H1 (cell line): ENCODE data around the gene DPY30. TPM values are rescaled to one million over a fixed set of nuclear protein-coding genes. Genes with fewer than 3 reads are reported as not detected.

ENCODE experiments used
- CTCF ChIA-PET: fragments of 300-600 bp; sonication (Branson Sonifier 250); formaldehyde crosslinking; loops from one replicate; lab custom pipeline; 2021; ENCODE audit not compliant: partially characterized antibody; lab: Charles Lee
- POLR2A ChIA-PET: fragments of 300-600 bp; sonication (Branson Sonifier 250); formaldehyde crosslinking; loops from one replicate; lab custom pipeline; 2021; ENCODE audit warnings: inconsistent platforms; ENCODE audit not compliant: partially characterized antibody; lab: Charles Lee
- DNase-seq, 2 experiments: peaks; one replicate each; pipeline versions ENCODE4 v3.0.0 to v3.0.0-alpha.2; 2010 to 2022; ENCODE audit warnings: low spot score in 2 of 2, low read depth in 1 of 2, mixed read lengths in 1 of 2
- FAIRE-seq: peaks from 2 replicates; lab custom pipeline; 2011; peaks lifted over from hg19 to GRCh38; lab: Jason Lieb, UNC
- H2AFZ ChIP-seq: 2 replicates; pipeline ENCODE4 v1.8.1; 2012; ENCODE audit warnings: low read length, inconsistent platforms
- H2AK5ac ChIP-seq: 2 replicates; pipeline ENCODE4 v1.6.1; 2013; ENCODE audit warnings: low read depth, low read length
- H2BK120ac ChIP-seq: replicated peaks from 2 replicates; pipeline ENCODE3; 2013; ENCODE audit warnings: low read depth, low read length, inconsistent platforms
- H2BK12ac ChIP-seq: 2 replicates; pipeline ENCODE4 v1.6.1; 2013; ENCODE audit warnings: low read depth, low read length
- H2BK15ac ChIP-seq: 2 replicates; pipeline ENCODE4 v1.6.1; 2013; ENCODE audit warnings: low read length
- H2BK20ac ChIP-seq: 2 replicates; pipeline ENCODE4 v1.6.1; 2013; ENCODE audit warnings: low read length
- H2BK5ac ChIP-seq: 2 replicates; pipeline ENCODE4 v1.6.1; 2013; ENCODE audit warnings: low read depth, low read length
- H3K14ac ChIP-seq: 2 replicates; pipeline ENCODE4 v1.6.1; 2013; ENCODE audit warnings: inconsistent platforms; ENCODE audit not compliant: insufficient read length
- H3K18ac ChIP-seq: 2 replicates; pipeline ENCODE4 v1.6.1; 2013; ENCODE audit warnings: low read length; ENCODE audit errors: extremely low read depth
- H3K23ac ChIP-seq: 2 replicates; pipeline ENCODE4 v1.6.1; 2013; ENCODE audit warnings: inconsistent platforms; ENCODE audit not compliant: insufficient read length
- H3K23me2 ChIP-seq: 2 replicates; pipeline ENCODE4 v1.6.1; 2013; ENCODE audit warnings: low read depth, low read length
- H3K27ac ChIP-seq: 2 replicates; pipeline ENCODE4 v1.6.1; 2011; ENCODE audit warnings: low read depth, low read length, inconsistent platforms
- H3K27me3 ChIP-seq, 4 experiments: replicated peaks in 1 of 4; 1 replicate in 1 of 4; 2 replicates in 3 of 4; pipeline versions ENCODE4 v1.6.1 to v1.8.1; 2011 to 2013; ENCODE audit warnings: low read length in 3 of 4, mild to moderate bottlenecking in 3 of 4, inconsistent platforms in 2 of 4, mixed read lengths in 2 of 4, moderate library complexity in 1 of 4; ENCODE audit not compliant: control insufficient read depth in 3 of 4, insufficient read depth in 3 of 4; ENCODE audit errors: extremely low read depth in 1 of 4
- H3K36me3 ChIP-seq, 4 experiments: 2 replicates each; pipeline versions ENCODE4 v1.6.1 to v1.8.1; 2011 to 2013; ENCODE audit warnings: mild to moderate bottlenecking in 4 of 4, low read length in 3 of 4, moderate library complexity in 2 of 4, control low read depth in 1 of 4, inconsistent platforms in 1 of 4; ENCODE audit not compliant: insufficient read depth in 4 of 4, control insufficient read depth in 2 of 4
- H3K4ac ChIP-seq: replicated peaks from 2 replicates; pipeline ENCODE3; 2013; ENCODE audit warnings: low read length, low read depth, mixed read lengths, inconsistent platforms; ENCODE audit not compliant: insufficient read length
- H3K4me1 ChIP-seq, 4 experiments: replicated peaks in 1 of 4; 1 replicate in 1 of 4; 2 replicates in 3 of 4; pipeline versions ENCODE4 v1.6.1 to v1.8.1; 2011 to 2013; ENCODE audit warnings: low read length in 3 of 4, inconsistent platforms in 2 of 4, mixed read lengths in 1 of 4; ENCODE audit not compliant: insufficient read depth in 4 of 4, control insufficient read depth in 3 of 4
- H3K4me2 ChIP-seq, 2 experiments: 2 replicates each; pipeline versions ENCODE4 v1.6.1 to v1.8.1; 2011 to 2013; ENCODE audit warnings: low read depth in 2 of 2, low read length in 2 of 2, control low read depth in 1 of 2, inconsistent platforms in 1 of 2, mild to moderate bottlenecking in 1 of 2; ENCODE audit not compliant: insufficient read depth in 1 of 2
- H3K4me3 ChIP-seq, 4 experiments: fragments of 200-600, 300-600 bp in 1 of 4; sonication (generic), shearing (Covaris generic), sonication (Bioruptor Twin) in 1 of 4; 2 replicates each; pipeline versions ENCODE4 v1.5.1 to v1.8.1; 2011 to 2016; ENCODE audit warnings: low read length in 4 of 4, low read depth in 3 of 4, control low read depth in 2 of 4, inconsistent platforms in 2 of 4, mild to moderate bottlenecking in 2 of 4, mixed read lengths in 1 of 4, moderate library complexity in 1 of 4; ENCODE audit not compliant: insufficient read depth in 2 of 4; ENCODE audit errors: extremely low read depth in 1 of 4
- H3K56ac ChIP-seq: replicated peaks from 2 replicates; pipeline ENCODE3; 2013; ENCODE audit warnings: low read depth, mild to moderate bottlenecking, mixed read lengths, low read length, inconsistent platforms; ENCODE audit not compliant: insufficient read length
- H3K79me1 ChIP-seq: 2 replicates; pipeline ENCODE4 v1.6.1; 2013; ENCODE audit warnings: low read depth, low read length, control low read depth
- H3K79me2 ChIP-seq, 2 experiments: 2 replicates each; pipeline versions ENCODE4 v1.6.1 to v1.8.1; 2012 to 2013; ENCODE audit warnings: low read length in 2 of 2, mild to moderate bottlenecking in 2 of 2, inconsistent platforms in 1 of 2; ENCODE audit not compliant: insufficient read depth in 2 of 2, control insufficient read depth in 1 of 2
- H3K9ac ChIP-seq, 4 experiments: replicated peaks in 1 of 4; 1 replicate in 1 of 4; 2 replicates in 3 of 4; pipeline versions ENCODE4 v1.6.1 to v1.8.1; 2011 to 2013; ENCODE audit warnings: low read depth in 3 of 4, low read length in 3 of 4, control low read depth in 2 of 4, mild to moderate bottlenecking in 2 of 4, moderate library complexity in 2 of 4, inconsistent platforms in 1 of 4; ENCODE audit errors: extremely low read depth in 1 of 4
- H3K9me3 ChIP-seq, 2 experiments: 2 replicates each; pipeline versions ENCODE4 v1.6.1 to v1.8.1; 2012 to 2013; ENCODE audit warnings: mild to moderate bottlenecking in 2 of 2, moderate library complexity in 2 of 2, control low read depth in 1 of 2, inconsistent platforms in 1 of 2, low read depth in 1 of 2, low read length in 1 of 2, mixed read lengths in 1 of 2; ENCODE audit not compliant: insufficient read depth in 2 of 2
- H4K20me1 ChIP-seq, 2 experiments: replicated peaks in 1 of 2; 2 replicates each; pipeline versions ENCODE3 to v1.8.1; 2011 to 2013; ENCODE audit warnings: inconsistent platforms in 2 of 2, low read length in 2 of 2, mild to moderate bottlenecking in 1 of 2; ENCODE audit not compliant: insufficient read depth in 2 of 2, control insufficient read depth in 1 of 2
- H4K5ac ChIP-seq: 2 replicates; pipeline ENCODE4 v1.6.1; 2013; ENCODE audit warnings: low read length, low read depth, mixed read lengths, inconsistent platforms; ENCODE audit not compliant: insufficient read length
- H4K8ac ChIP-seq: 2 replicates; pipeline ENCODE4 v1.8.0; 2013; ENCODE audit warnings: mild to moderate bottlenecking, moderate library complexity, low read length, inconsistent platforms; ENCODE audit not compliant: insufficient read depth; ENCODE audit errors: extremely low read depth
- H4K91ac ChIP-seq: replicated peaks from 2 replicates; pipeline ENCODE3; 2013; ENCODE audit warnings: low read length, mixed read lengths, inconsistent platforms; ENCODE audit not compliant: insufficient read length
- E2F6 ChIP-seq: IDR thresholded peaks from 2 replicates; pipeline ENCODE4 v1.6.1; 2012; ENCODE audit warnings: inconsistent platforms
- JUN ChIP-seq: IDR thresholded peaks from 2 replicates; pipeline ENCODE4 v1.6.1; 2011; ENCODE audit warnings: low read depth, mild to moderate bottlenecking, improper control_type of control experiment, low read length
- RFX5 ChIP-seq: IDR thresholded peaks from 2 replicates; pipeline ENCODE4 v1.6.1; 2011; ENCODE audit warnings: low read depth, low read length, improper control_type of control experiment, borderline replicate concordance
- SIN3A ChIP-seq, 2 experiments: IDR thresholded peaks in 1 of 2; conservative IDR thresholded peaks in 1 of 2; 2 replicates each; pipeline ENCODE4 v1.6.1; 2011 to 2012; ENCODE audit warnings: low read length in 2 of 2, improper control_type of control experiment in 1 of 2, low read depth in 1 of 2, mild to moderate bottlenecking in 1 of 2
- WGBS, 2 experiments: shearing (Covaris generic) in 1 of 2; methylation state at CpG; one replicate each; pipeline versions ENCODE4 v1.1.6 to v1.1.7; 2013 to 2015; ENCODE audit warnings: low lambda C conversion rate in 2 of 2, mixed read lengths in 2 of 2, inconsistent platforms in 1 of 2, low coverage in 1 of 2, missing lambda C conversion rate in 1 of 2; ENCODE audit not compliant: insufficient replicate concordance in 2 of 2, insufficient coverage in 1 of 2, insufficient read length in 1 of 2; ENCODE audit errors: extremely low coverage in 1 of 2, missing lambda C conversion rate in 1 of 2; 5-methylcytosine and 5-hydroxymethylcytosine counted together
- polyA plus RNA-seq, 7 experiments: library from polyadenylated mRNA; depleted of rRNA in 3 of 7; stranded (reverse) in 5 of 7; unstranded in 2 of 7; fragments of >200 nt in 5 of 7; fragments of 200-250 nt in 2 of 7; gene quantifications; 1 replicate in 5 of 7; 2 replicates in 1 of 7; 4 replicates in 1 of 7; pipeline versions ENCODE4 v1.2.1 to v1.2.3, GENCODE V29; 2011 to 2013; ENCODE audit warnings: missing spikeins in 2 of 7, mixed read lengths in 2 of 7
- total RNA-seq: library from RNA; stranded (reverse); fragmentation: NEBNext Ultra II Directional; extraction: Animal tissue kit (Norgen Biotek cat#: 25700); gene quantifications from 2 replicates; pipeline ENCODE4 v1.2.1, GENCODE V29; 2021

DPY30 gene
- total and polyA plus RNA-seq, 2 of the 8 experiments (the other 6 are each of a cell fraction or from before 2014, with no cell fraction given), result 139 to 157 TPM

DNA sequence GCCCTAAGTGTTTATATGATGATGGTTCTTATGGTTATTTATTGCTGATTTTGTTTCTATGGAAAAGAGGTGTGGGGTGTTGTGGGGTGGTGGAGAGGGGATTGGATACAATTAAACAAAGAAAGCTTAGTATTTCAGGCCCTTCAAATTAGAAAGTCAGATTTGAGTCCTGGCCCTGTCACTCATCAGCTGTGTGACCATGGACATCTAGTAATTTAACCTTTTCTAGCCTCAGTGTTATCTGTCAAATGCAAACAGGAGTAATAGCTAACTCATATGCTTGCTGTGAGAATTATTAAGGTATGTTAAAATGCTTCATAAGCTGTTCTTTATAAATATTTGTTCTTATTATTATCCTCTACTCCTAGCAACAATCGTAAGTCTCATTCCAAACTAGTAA lies 26.7 kb downstream of the DPY30 start:
- H2AFZ ChIP-seq, result no peak overlapping the region
- no peaks in the 10 kb centered on the region for H3K79me1 ChIP-seq
- no peak overlapping the region for H2BK12ac ChIP-seq
- H3K56ac ChIP-seq, result no peak overlapping the region
- H3K27me3 ChIP-seq, result no peaks in the 10 kb centered on the region
- ChIA-PET CTCF (interaction anchor here (0.6 to 0.9 kb wide), 3 partner anchors 13 to 126 kb away, joined by 3 read pairs; no protein-coding TSS in a partner anchor), POLR2A (interaction anchor here (1.0 to 3.7 kb wide), 8 partner anchors 8 to 153 kb away, joined by 3 to 19 read pairs (median 6); partner anchors contain the start of genes DPY30, SLC30A6 and SPAST)
- no peak overlapping the region for H2BK20ac ChIP-seq
- DNase-seq (no peak), FAIRE-seq (no peak)
- peaks cover 0 to 13% (median 3%) of the 10 kb centered on the region in 4 experiments; a peak in 4 of 7 replicates for H3K4me1 ChIP-seq
- H3K18ac ChIP-seq, result no peak overlapping the region
- no peak overlapping the region for H3K4me3 ChIP-seq
- peaks cover 8% of the 10 kb centered on the region for H3K23me2 ChIP-seq
- no peak overlapping the region for H3K4me2 ChIP-seq
- H4K20me1 ChIP-seq, result peaks cover 6% of the 10 kb centered on the region in 2 experiments
- no peak overlapping the region for H3K4ac ChIP-seq
- H3K23ac ChIP-seq, result no peak overlapping the region
- H3K14ac ChIP-seq, result no peak overlapping the region
- peaks cover 5 to 15% of the 10 kb centered on the region in 2 experiments for H3K79me2 ChIP-seq
- no peak overlapping the region for H2AK5ac ChIP-seq
- peaks cover 0 to 15% (median 3%) of the 10 kb centered on the region in 4 experiments; a peak in 2 of 8 replicates for H3K36me3 ChIP-seq
- no peak overlapping the region for H2BK120ac ChIP-seq
- no peak overlapping the region for H2BK15ac ChIP-seq
- no peak overlapping the region for H3K27ac ChIP-seq
- no peaks in the 10 kb centered on the region for H3K9me3 ChIP-seq
- H4K5ac ChIP-seq, result no peak overlapping the region
- no peak overlapping the region for H4K8ac ChIP-seq
- H2BK5ac ChIP-seq, result no peak overlapping the region
- no peak overlapping the region for H3K9ac ChIP-seq
- WGBS, 2 experiments, result 88% methylated on average over 1 of the region's 1 CpG; no CpG with 5 or more reads in 1 of the 2 experiments
- H4K91ac ChIP-seq, result no peak overlapping the region
- TF ChIP-seq JUN (no peak), RFX5 (no peak), E2F6 (no peak), SIN3A (conservative IDR thresholded peaks at IDR 0.05 in 1 of 2, IDR thresholded peaks at IDR 0.05 in 1 of 2; ENCODE audit: low read depth in 1 of 2, low read length in 2 of 2) (no peak)
